AG09319 (cell line): ENCODE data around the gene NCOA5.

Source experiments
- DNase-seq: peaks from one replicate; pipeline ENCODE4 v3.0.0-alpha.2; 2010; ENCODE audit warnings: low read depth; ENCODE audit errors: extremely low read depth
- TF ChIP-seq, protein P1 (sequence below): IDR thresholded peaks from 2 replicates; pipeline ENCODE4 v1.5.1; 2011; ENCODE audit warnings: low read depth, mild to moderate bottlenecking, inconsistent platforms, low read length, moderate library complexity

Gene NCOA5

DNA sequence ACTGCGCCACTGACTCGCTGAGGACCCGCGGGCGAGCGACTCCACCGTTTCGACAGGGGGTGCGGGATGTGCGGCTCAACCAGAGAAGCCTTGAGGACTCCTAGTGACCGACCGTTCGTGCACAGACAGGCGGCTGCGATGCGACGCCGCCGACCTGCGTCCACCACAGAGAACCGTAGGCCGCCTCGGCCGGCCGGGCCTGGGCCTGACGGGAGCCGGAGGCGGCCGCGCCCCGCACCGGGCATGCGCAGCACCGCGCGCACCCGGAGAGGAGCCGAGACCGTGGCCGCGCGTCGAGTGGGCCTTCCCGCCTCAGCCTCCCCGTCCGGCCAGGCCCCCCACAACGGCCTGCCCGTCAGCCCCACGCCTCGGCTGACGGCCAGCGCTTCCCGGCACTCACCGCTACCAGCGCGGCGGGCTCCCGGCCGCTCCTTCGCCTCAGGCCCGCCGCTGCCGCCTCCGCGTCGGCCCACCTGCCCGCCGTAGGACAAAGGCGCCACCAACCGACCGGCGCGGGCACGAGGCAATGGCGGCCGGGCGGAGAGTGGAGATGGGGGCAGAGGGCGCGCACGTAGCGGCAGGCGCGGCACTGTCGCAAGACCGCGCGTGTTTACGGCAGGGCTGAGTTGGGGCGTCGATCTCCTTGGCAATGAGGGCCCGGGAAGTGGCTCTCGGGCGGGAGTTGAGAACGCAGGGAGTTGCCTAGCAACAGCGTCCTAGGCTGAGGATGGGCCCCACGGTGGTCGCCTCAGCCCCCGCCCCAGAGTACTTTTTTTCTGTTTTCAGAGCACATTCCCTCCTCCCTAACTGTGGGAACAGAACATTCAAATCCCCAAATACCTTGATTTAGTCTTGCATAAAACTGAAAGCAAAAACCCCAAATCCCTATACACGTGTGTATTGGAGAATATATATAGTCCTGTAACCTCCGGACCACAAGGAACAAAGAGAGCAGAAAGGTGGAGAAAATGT, at the start of gene NCOA5:
Gene NCOA5 (minus strand): TSS at position 546 of the 972 bp plus-strand sequence. CDS start 10,538 bp downstream, outside the sequence.
- TF ChIP-seq, protein P1, sequence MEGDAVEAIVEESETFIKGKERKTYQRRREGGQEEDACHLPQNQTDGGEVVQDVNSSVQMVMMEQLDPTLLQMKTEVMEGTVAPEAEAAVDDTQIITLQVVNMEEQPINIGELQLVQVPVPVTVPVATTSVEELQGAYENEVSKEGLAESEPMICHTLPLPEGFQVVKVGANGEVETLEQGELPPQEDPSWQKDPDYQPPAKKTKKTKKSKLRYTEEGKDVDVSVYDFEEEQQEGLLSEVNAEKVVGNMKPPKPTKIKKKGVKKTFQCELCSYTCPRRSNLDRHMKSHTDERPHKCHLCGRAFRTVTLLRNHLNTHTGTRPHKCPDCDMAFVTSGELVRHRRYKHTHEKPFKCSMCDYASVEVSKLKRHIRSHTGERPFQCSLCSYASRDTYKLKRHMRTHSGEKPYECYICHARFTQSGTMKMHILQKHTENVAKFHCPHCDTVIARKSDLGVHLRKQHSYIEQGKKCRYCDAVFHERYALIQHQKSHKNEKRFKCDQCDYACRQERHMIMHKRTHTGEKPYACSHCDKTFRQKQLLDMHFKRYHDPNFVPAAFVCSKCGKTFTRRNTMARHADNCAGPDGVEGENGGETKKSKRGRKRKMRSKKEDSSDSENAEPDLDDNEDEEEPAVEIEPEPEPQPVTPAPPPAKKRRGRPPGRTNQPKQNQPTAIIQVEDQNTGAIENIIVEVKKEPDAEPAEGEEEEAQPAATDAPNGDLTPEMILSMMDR: no peak; the same call in 1 of the 2 replicates

DNA sequence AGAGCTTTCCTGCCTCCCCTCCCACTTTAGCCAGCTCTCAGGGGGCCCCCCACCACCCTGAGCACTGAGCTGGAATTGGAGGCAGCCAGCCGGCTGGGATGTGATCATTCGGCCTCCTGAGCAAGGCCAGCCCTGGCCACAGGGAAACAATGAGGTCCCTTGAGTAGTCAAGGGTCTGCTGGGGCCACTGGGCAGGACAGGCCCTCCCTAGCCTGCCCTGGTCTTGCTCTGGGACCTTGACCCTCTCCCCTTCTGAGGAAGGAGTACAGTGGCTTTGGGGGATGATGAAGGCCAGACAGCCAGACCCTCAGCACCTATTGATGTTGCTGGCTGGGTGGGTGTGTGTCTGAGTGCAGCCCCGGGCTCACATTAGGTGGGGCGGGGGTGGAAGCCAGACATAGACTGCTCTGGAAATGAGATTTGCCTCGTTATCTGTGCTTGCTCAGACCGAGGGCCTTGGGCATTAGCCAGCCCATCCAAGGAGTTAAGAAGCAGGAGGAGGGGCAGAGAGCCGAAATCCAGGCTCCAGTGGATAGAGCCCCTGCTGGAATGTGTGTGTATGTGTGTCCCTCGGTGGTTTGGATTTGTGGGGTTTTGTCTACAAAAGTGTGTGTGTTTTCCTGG, 49.6 kb upstream of the NCOA5 start:
- TF ChIP-seq, protein P1: no peak

More for the DNA sequence above, at the start of gene NCOA5:
- peak; percentile 90 for DNase-seq

DNA sequence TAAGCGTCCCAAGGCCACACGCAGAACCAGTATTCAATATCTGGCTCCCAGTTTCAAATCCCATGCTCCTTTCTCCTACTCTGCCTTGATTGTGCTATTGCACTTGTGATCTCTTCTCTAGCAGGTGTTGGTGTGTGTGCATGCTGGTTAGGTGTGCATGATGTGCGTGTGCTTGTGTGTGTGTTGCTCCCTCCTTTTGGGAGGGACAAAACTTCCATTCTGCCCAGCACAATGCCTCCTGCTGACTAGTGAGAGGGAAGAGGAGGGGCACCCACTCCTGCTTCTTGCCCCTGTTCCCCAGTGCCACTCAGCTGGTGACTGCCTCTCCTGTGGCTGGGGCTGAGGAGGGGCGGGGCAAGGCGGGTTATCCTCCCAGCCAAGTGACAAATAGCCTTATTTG, 48.1 kb upstream of the NCOA5 start:
- TF ChIP-seq, protein P1: no peak
- DNase-seq: no peak

More for the DNA sequence above, 49.6 kb upstream of the NCOA5 start:
- DNase-seq: no peak

GRCh38 chr20:46135856-46136633, 46.3 kb upstream of the NCOA5 start:
- DNase-seq: no peak
- TF ChIP-seq, protein P1: no peak

GRCh38 chr20:46134716-46135115, 45.0 kb upstream of the NCOA5 start:
- no peak for DNase-seq
- TF ChIP-seq, protein P1: no peak

- DNase-seq: no peak
- TF ChIP-seq, protein P1: no peak
Observed at GRCh38 chr20:46133886-46134654, 44.3 kb upstream of the NCOA5 start.
